KMS-11 (cell line): ENCODE data around the gene CCT3.

Experiments
- H2AFZ ChIP-seq: fragments of 200-600 bp; sonication (generic); 2 replicates; pipeline ENCODE4 v1.6.1; 2016; ENCODE audit warnings: antibody characterized with exemption, mixed run types, low read depth
- H3K27ac ChIP-seq: fragments of 200-600 bp; sonication (generic); 2 replicates; pipeline ENCODE4 v1.6.1; 2016; ENCODE audit warnings: mild to moderate bottlenecking, mixed run types
- H3K27me3 ChIP-seq: fragments of 200-600 bp; sonication (generic); 2 replicates; pipeline ENCODE4 v1.6.1; 2017; ENCODE audit warnings: mild to moderate bottlenecking, low read depth, mixed run types, moderate library complexity; ENCODE audit not compliant: insufficient read depth
- H3K36me3 ChIP-seq: fragments of 200-600 bp; sonication (generic); 2 replicates; pipeline ENCODE4 v1.6.1; 2017; ENCODE audit warnings: mild to moderate bottlenecking, mixed run types; ENCODE audit not compliant: insufficient read depth
- H3K4me1 ChIP-seq: fragments of 200-600 bp; sonication (generic); 2 replicates; pipeline ENCODE4 v1.6.1; 2016; ENCODE audit warnings: mild to moderate bottlenecking, low read depth, mixed run types; ENCODE audit not compliant: poor library complexity, severe bottlenecking
- H3K4me2 ChIP-seq: fragments of 200-600 bp; sonication (generic); 2 replicates; pipeline ENCODE4 v1.7.0; 2016; ENCODE audit warnings: mild to moderate bottlenecking, mixed run types
- H3K4me3 ChIP-seq: fragments of 200-600 bp; sonication (generic); IDR thresholded peaks from 2 replicates; pipeline ENCODE4 v1.6.1; 2017; ENCODE audit warnings: low read depth, low read length, mixed read lengths; ENCODE audit not compliant: insufficient read depth
- H3K79me2 ChIP-seq: fragments of 200-600 bp; sonication (generic); 2 replicates; pipeline ENCODE4 v1.6.1; 2016; ENCODE audit warnings: low read depth, mixed run types; ENCODE audit not compliant: insufficient read depth
- H3K9ac ChIP-seq: fragments of 200-600 bp; sonication (generic); 2 replicates; pipeline ENCODE4 v1.6.1; 2016; ENCODE audit warnings: mild to moderate bottlenecking, mixed run types
- H4K20me1 ChIP-seq: fragments of 200-600 bp; sonication (generic); 2 replicates; pipeline ENCODE4 v1.6.1; 2016; ENCODE audit warnings: mild to moderate bottlenecking, mixed run types; ENCODE audit not compliant: insufficient read depth
- CTCF ChIP-seq: fragments of 200-600 bp; sonication (generic); conservative IDR thresholded peaks from 2 replicates; pipeline ENCODE4 v1.6.1; 2017; ENCODE audit warnings: low read depth, mild to moderate bottlenecking, antibody characterized with exemption, low read length, moderate library complexity, mixed read lengths

CCT3 gene

GRCh38 chr1:156344409-156344808, 6.3 kb upstream of the CCT3 start:
- no peak overlapping the region for H3K4me3 ChIP-seq
- TF ChIP-seq CTCF: no peak
- H3K27ac ChIP-seq: no peak overlapping the region
- H3K36me3 ChIP-seq: no peaks in the 10 kb centered on the region
- H3K27me3 ChIP-seq: peaks cover 3% of the 10 kb centered on the region; the same call in 1 of the 2 replicates
- no peak overlapping the region for H3K4me2 ChIP-seq
- no peak overlapping the region for H3K9ac ChIP-seq
- H3K4me1 ChIP-seq: peaks cover under 1% of the 10 kb centered on the region
- H2AFZ ChIP-seq: no peak overlapping the region
- H3K79me2 ChIP-seq: no peaks in the 10 kb centered on the region
- no peaks in the 10 kb centered on the region for H4K20me1 ChIP-seq

- peaks cover 3% of the 10 kb centered on the region for H3K4me1 ChIP-seq
- H3K27ac ChIP-seq: no peak overlapping the region
- H3K36me3 ChIP-seq: no peaks in the 10 kb centered on the region
These were observed 4.3 kb upstream of the CCT3 start for GRCh38 chr1:156342166-156342955.

GRCh38 chr1:156337888-156338179, 258 bp downstream of the CCT3 start:
- Histone ChIP-seq H3K79me2 (peaks cover 50% of the 10 kb centered on the region), H3K4me1 (peaks cover 24% of the 10 kb centered on the region), H3K27ac (peak overlapping the region; percentile 79), H3K27me3 (no peaks in the 10 kb centered on the region), H3K4me2 (peak overlapping the region; percentile 79), H3K9ac (peak overlapping the region; percentile 65), H4K20me1 (peaks cover 22% of the 10 kb centered on the region), H3K4me3 (peak overlapping the region; percentile 100), H3K36me3 (peaks cover 37% of the 10 kb centered on the region; the same call in 1 of the 2 replicates), H2AFZ (peak overlapping the region; percentile 47)
- no peak; the same call in 1 of the 2 replicates for TF ChIP-seq CTCF

More at GRCh38 chr1:156342166-156342955, 4.3 kb upstream of the CCT3 start:
- Histone ChIP-seq H3K79me2 (peaks cover 8% of the 10 kb centered on the region), H3K27me3 (peaks cover 3% of the 10 kb centered on the region; the same call in 1 of the 2 replicates), H3K4me2 (no peak overlapping the region), H2AFZ (no peak overlapping the region), H4K20me1 (no peaks in the 10 kb centered on the region), H3K4me3 (no peak overlapping the region), H3K9ac (no peak overlapping the region)
- no peak for TF ChIP-seq CTCF

GRCh38 chr1:156337052-156337887, 822 bp downstream of the CCT3 start:
- Histone ChIP-seq H3K4me1 (peaks cover 24% of the 10 kb centered on the region), H3K4me2 (peak overlapping the region; percentile 79), H2AFZ (peak overlapping the region; percentile 47), H4K20me1 (peaks cover 22% of the 10 kb centered on the region), H3K79me2 (peaks cover 56% of the 10 kb centered on the region), H3K27ac (peak overlapping the region; percentile 79), H3K9ac (peak overlapping the region; percentile 65), H3K27me3 (no peaks in the 10 kb centered on the region), H3K36me3 (peaks cover 43% of the 10 kb centered on the region), H3K4me3 (peak overlapping the region; percentile 100)
- TF ChIP-seq CTCF: no peak
